Activated CD8-positive, alpha-beta T cell treated with anti-CD3 and anti-CD28 coated beads for 36 hours (primary cell): ENCODE data around the gene DLGAP1. TPM values are rescaled to one million over a fixed set of nuclear protein-coding genes. Genes with fewer than 3 reads are reported as not detected.
A peak's percentile ranks its signal among the peaks of the same experiment; 100 is the strongest.

ENCODE experiments used
- ATAC-seq: fragments of 200-7000 bp; cut with Tn5 transposase; one replicate; pipeline ENCODE4 v1.10.0; 2021; ENCODE audit warnings: mild to moderate bottlenecking, moderate library complexity
- CTCF ChIA-PET: fragments of 350-600 bp; sonication (Branson Sonifier 250); formaldehyde crosslinking; loops from one replicate; lab custom pipeline; 2021; ENCODE audit warnings: antibody characterized with exemption; lab: Charles Lee
- POLR2A ChIA-PET: fragments of 350-600 bp; sonication (Branson Sonifier 250); formaldehyde crosslinking; loops from one replicate; lab custom pipeline; 2021; ENCODE audit warnings: antibody characterized with exemption; lab: Charles Lee
- DNase-seq: peaks from one replicate; pipeline ENCODE4 v3.0.0-alpha.2; 2020
- H3K27ac Mint-ChIP-seq: one replicate; pipeline ENCODE4 v1.8.0; 2021; ENCODE audit warnings: mild to moderate bottlenecking, mixed read lengths
- H3K27me3 Mint-ChIP-seq: one replicate; pipeline ENCODE4 v1.8.0; 2021; ENCODE audit warnings: mixed read lengths
- H3K36me3 Mint-ChIP-seq: one replicate; pipeline ENCODE4 v1.8.0; 2021; ENCODE audit warnings: low read depth, mixed read lengths
- H3K4me1 Mint-ChIP-seq: one replicate; pipeline ENCODE4 v1.8.0; 2021; ENCODE audit warnings: low read depth, mixed read lengths
- H3K4me3 Mint-ChIP-seq: one replicate; pipeline ENCODE4 v1.8.0; 2021; ENCODE audit warnings: mild to moderate bottlenecking, moderate library complexity, mixed read lengths
- H3K9me3 Mint-ChIP-seq: one replicate; pipeline ENCODE4 v1.8.0; 2021; ENCODE audit warnings: mixed read lengths
- intact Hi-C: fragments of 100-400 bp; cut with micrococcal nuclease; formaldehyde crosslinking; loops from one replicate; pipeline ENCODE4 v1.10.0; 2022
- total RNA-seq, 2 experiments: library from RNA; stranded (reverse); gene quantifications; one replicate each; pipeline ENCODE4 v1.2.3, GENCODE V29; 2021
- TF ChIP-seq, protein P1 (sequence below): fragments of 200-600 bp; IDR thresholded peaks from one replicate; pipeline ENCODE4 v1.8.0; 2022; ENCODE audit warnings: antibody characterized with exemption, mild to moderate bottlenecking

The DLGAP1 gene
- total RNA-seq, 2 experiments from 2014 or later, result not detected

DNA sequence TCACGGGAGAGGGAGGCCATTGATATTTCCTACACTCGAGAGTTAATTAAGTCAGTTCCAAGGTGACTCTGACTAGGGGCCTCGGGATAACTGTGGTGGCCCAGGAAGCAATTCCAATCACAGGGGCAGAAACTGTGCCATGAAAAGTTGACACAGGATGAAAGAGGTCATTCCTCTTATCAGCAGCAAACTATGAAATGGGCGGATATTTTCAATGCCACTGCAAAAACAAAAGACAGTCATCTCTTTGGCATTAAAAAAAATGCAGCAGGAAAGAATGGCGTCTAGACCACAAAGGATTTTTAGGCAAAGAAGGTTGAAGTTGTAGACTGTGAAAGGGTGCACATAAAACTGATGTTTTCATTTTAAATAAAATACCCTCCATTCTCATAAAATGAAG lies 955.1 kb downstream of the DLGAP1 start:
- DNase-seq (no peak), ATAC-seq (no peak)
- Mint-ChIP-seq H3K27ac (no peak overlapping the region), H3K36me3 (no peaks in the 10 kb centered on the region), H3K27me3 (peaks cover 33% of the 10 kb centered on the region), H3K4me1 (peaks cover 15% of the 10 kb centered on the region), H3K9me3 (no peaks in the 10 kb centered on the region), H3K4me3 (no peak overlapping the region)
- ChIA-PET POLR2A (no interaction called here), CTCF (interaction anchor here (3.4 kb wide), 1 partner anchor 166 kb away, joined by 15 read pairs; no protein-coding TSS in a partner anchor)
- intact Hi-C loops, result no loop called here
- TF ChIP-seq, protein P1, sequence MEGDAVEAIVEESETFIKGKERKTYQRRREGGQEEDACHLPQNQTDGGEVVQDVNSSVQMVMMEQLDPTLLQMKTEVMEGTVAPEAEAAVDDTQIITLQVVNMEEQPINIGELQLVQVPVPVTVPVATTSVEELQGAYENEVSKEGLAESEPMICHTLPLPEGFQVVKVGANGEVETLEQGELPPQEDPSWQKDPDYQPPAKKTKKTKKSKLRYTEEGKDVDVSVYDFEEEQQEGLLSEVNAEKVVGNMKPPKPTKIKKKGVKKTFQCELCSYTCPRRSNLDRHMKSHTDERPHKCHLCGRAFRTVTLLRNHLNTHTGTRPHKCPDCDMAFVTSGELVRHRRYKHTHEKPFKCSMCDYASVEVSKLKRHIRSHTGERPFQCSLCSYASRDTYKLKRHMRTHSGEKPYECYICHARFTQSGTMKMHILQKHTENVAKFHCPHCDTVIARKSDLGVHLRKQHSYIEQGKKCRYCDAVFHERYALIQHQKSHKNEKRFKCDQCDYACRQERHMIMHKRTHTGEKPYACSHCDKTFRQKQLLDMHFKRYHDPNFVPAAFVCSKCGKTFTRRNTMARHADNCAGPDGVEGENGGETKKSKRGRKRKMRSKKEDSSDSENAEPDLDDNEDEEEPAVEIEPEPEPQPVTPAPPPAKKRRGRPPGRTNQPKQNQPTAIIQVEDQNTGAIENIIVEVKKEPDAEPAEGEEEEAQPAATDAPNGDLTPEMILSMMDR, result no peak

- TF ChIP-seq, protein P1, result no peak
- intact Hi-C loops, result no loop called here
- H3K27me3 Mint-ChIP-seq, result peaks cover 33% of the 10 kb centered on the region
- no peak overlapping the region for H3K27ac Mint-ChIP-seq
- no peaks in the 10 kb centered on the region for H3K36me3 Mint-ChIP-seq
- no peaks in the 10 kb centered on the region for H3K9me3 Mint-ChIP-seq
- ChIA-PET CTCF (interaction anchor here (0.7 to 3.4 kb wide), 3 partner anchors 24 to 167 kb away, joined by 4 to 15 read pairs (median 7); no protein-coding TSS in a partner anchor), POLR2A (no interaction called here)
- H3K4me1 Mint-ChIP-seq, result peaks cover 15% of the 10 kb centered on the region
- ATAC-seq (no peak), DNase-seq (no peak)
- peak overlapping the region; percentile 49 for H3K4me3 Mint-ChIP-seq
Observed at GRCh38 chr18:3499501-3499900, 955.6 kb downstream of the DLGAP1 start.

GRCh38 chr18:3498698-3499471 lies 956.2 kb downstream of the DLGAP1 start:
- H3K4me3 Mint-ChIP-seq, result peak overlapping the region; percentile 49
- ChIA-PET CTCF (interaction anchor here (0.7 to 3.4 kb wide), 3 partner anchors 24 to 167 kb away, joined by 4 to 15 read pairs (median 7); no protein-coding TSS in a partner anchor), POLR2A (no interaction called here)
- peaks cover 15% of the 10 kb centered on the region for H3K4me1 Mint-ChIP-seq
- TF ChIP-seq, protein P1, result no peak
- H3K36me3 Mint-ChIP-seq, result no peaks in the 10 kb centered on the region
- no peaks in the 10 kb centered on the region for H3K9me3 Mint-ChIP-seq
- peak; percentile 24 for DNase-seq
- H3K27ac Mint-ChIP-seq, result no peak overlapping the region
- ATAC-seq, result peak; percentile 53
- intact Hi-C loops, result no loop called here
- peaks cover 33% of the 10 kb centered on the region for H3K27me3 Mint-ChIP-seq

DNA sequence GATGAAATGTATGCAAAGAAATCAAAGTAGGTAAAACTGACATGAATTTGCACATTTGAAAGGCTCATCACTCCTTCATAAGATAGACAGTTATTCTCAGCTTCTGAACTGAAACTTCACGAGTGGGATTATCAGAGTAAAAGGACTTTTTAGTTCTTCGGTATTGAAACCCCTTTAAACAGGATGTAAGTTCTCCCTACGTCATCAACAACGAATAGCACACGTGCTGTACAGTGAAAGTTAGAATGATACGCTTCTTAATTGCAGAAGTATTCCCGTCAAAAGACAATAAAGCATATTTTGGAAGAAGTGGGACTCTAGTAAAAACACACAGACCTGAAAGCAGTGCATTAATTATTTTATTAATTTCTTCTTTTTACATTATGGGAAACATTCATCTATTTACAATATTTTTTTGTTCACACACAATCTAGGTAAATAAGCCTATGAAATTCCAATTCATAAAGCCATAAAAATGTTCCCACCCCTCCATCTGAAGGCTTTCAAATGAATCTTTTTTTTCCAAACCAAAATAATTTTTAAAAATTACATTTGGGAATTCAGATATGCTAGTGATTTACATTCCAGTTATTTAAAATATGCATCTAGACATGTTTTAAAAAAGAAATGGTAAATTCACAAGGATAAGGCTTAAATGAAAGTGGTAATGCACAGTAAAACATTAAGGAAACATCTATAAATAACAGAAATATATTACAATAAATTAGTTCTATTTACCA lies 959.2 kb downstream of the DLGAP1 start:
- intact Hi-C loops, result no loop called here
- H3K9me3 Mint-ChIP-seq, result no peaks in the 10 kb centered on the region
- CTCF ChIA-PET, result interaction anchor here (1.0 to 1.5 kb wide), 4 partner anchors 41 to 171 kb away, joined by 3 to 10 read pairs (median 6); no protein-coding TSS in a partner anchor
- H3K27ac Mint-ChIP-seq, result no peak overlapping the region
- DNase-seq (no peak), ATAC-seq (peak; percentile 34)
- peaks cover 12% of the 10 kb centered on the region for H3K4me1 Mint-ChIP-seq
- H3K36me3 Mint-ChIP-seq, result no peaks in the 10 kb centered on the region
- POLR2A ChIA-PET, result interaction anchor here (0.8 kb wide), 1 partner anchor 98 kb away, joined by 4 read pairs; no protein-coding TSS in a partner anchor
- no peak overlapping the region for H3K4me3 Mint-ChIP-seq
- TF ChIP-seq, protein P1, result no peak
- H3K27me3 Mint-ChIP-seq, result peaks cover 27% of the 10 kb centered on the region
